Measurements from ENCODE around the gene MYO9B. TPM values are rescaled to one million over a fixed set of nuclear protein-coding genes. Genes with fewer than 3 reads are reported as not detected.

The MYO9B gene
- total RNA-seq, 1 experiment from 2014 or later, result 94.3 TPM

DNA sequence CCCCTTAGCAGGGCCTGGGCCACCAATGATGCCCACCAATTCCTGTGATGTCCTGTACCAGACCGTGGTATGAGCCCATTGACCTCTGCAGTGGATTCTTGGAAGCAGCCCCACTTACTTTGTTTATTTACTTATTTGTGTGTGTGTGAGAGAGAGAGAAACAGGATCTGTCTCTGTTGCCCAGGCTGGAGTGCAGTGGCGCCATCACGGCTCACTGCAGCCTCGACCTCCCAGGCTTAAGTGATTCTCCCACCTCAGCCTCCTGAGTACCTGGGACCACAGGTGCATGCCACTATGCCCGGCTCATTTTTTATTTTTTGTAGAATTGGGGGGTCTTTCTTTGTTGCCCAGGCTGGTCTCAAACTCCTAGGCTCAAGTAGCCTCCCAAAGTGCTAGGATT lies 13.0 kb downstream of the MYO9B start:
- TF ChIP-seq FOXJ3 (CRISPR knock-in tag; IDR thresholded peaks at IDR 0.05; ENCODE audit: borderline replicate concordance) (no peak), ZSCAN18 (CRISPR knock-in tag; IDR thresholded peaks at IDR 0.05) (no peak), ESRRA (CRISPR knock-in tag; IDR thresholded peaks at IDR 0.05; ENCODE audit: borderline replicate concordance) (no peak), ZNF121 (CRISPR knock-in tag; IDR thresholded peaks at IDR 0.05) (peak; percentile 66), CREM (CRISPR knock-in tag; IDR thresholded peaks at IDR 0.05) (no peak)
- POLR2A ChIA-PET, result no interaction called here
- H3K4me3 Mint-ChIP-seq, result no peak overlapping the region
- H3K4me1 Mint-ChIP-seq, result peaks cover 18% of the 10 kb centered on the region
- H3K36me3 Mint-ChIP-seq, result peaks cover 6% of the 10 kb centered on the region; the same call in 1 of the 2 replicates
- DNase-seq (ENCODE audit: low spot score), result no peak
- H3K27me3 Mint-ChIP-seq (ENCODE audit: low read depth), result no peaks in the 10 kb centered on the region
- H3K9me3 Mint-ChIP-seq, result no peaks in the 10 kb centered on the region
- CTCF ChIA-PET, result interaction anchor here (1.9 kb wide), 1 partner anchor 20 kb away, joined by 4 read pairs; no protein-coding TSS in a partner anchor
- no peak overlapping the region for H3K27ac Mint-ChIP-seq
- no peak for ATAC-seq

DNA sequence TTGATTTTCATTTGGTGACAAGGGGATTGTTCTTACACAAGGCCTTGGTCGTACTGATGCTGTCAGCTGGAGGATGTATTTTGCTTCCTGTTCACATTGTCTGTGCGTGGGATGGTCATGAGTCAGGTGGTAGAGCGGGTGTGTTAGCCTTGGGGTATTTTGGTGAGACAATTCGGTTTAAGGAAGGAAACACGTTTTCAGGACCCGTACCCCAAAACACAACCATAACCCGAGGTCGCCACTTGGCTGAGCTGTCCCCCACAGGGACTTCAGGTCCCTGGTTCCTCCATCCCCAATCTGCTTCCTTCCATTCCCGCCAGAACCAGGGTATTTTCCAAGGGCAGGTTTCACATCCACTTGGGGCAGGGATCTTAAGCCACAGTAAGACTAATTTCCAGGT lies 15.0 kb downstream of the MYO9B start:
- ChIA-PET CTCF (interaction anchor here (0.6 kb wide), 1 partner anchor 649 kb away, joined by 4 read pairs; no protein-coding TSS in a partner anchor), POLR2A (no interaction called here)
- Mint-ChIP-seq H3K27me3 (ENCODE audit: low read depth) (no peaks in the 10 kb centered on the region), H3K27ac (peak overlapping the region; percentile 3), H3K4me3 (no peak overlapping the region), H3K9me3 (no peaks in the 10 kb centered on the region), H3K36me3 (peaks cover 6% of the 10 kb centered on the region), H3K4me1 (peaks cover 22% of the 10 kb centered on the region)
- no peak for DNase-seq (ENCODE audit: low spot score)
- TF ChIP-seq ESRRA (CRISPR knock-in tag; IDR thresholded peaks at IDR 0.05; ENCODE audit: borderline replicate concordance), result no peak
- no peak for ATAC-seq

DNA sequence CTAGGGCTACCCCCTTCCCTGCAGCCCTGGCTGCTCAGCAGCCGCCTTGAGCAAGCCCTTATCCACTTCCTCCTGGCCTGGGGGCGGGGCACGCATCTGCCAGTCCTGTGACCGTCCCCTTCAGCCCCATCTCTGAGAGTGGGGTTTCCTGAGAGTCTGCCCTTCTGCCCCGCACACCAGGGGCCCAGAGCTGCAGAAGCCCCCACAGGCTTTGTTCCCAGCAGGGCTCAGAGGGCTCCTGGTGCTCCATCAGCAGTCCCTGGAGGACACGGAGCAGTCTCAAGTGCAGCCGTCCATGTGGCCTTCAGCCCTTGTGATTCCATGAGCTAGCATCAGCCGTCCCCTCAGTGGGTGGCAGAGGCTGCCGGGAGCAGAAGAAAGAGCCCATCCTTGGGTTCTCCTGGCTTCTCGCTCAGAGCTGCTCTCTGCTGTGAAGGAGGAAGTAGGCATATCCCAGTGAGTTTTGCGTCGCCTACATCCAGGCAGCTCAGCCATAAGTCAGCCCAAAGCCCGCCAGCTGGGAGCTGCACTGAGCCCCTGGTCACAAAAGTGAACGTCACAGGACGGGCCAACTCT lies 16.3 kb downstream of the MYO9B start:
- ChIA-PET CTCF (interaction anchor here (0.7 to 1.1 kb wide), 2 partner anchors 11 to 167 kb away, joined by 3 read pairs; no protein-coding TSS in a partner anchor), POLR2A (no interaction called here)
- Mint-ChIP-seq H3K27ac (0 out of 2 replicates have a peak overlapping the region, but pooled peaks have one; percentile 32), H3K9me3 (no peaks in the 10 kb centered on the region), H3K36me3 (peaks cover 5% of the 10 kb centered on the region), H3K27me3 (ENCODE audit: low read depth) (no peaks in the 10 kb centered on the region), H3K4me1 (peaks cover 27% of the 10 kb centered on the region), H3K4me3 (no peak overlapping the region)
- DNase-seq (ENCODE audit: low spot score) (no peak), ATAC-seq (peak; percentile 69)
- TF ChIP-seq TEAD1 (CRISPR knock-in tag; IDR thresholded peaks at IDR 0.05) (no peak), GTF2I (CRISPR knock-in tag; conservative IDR thresholded peaks at IDR 0.05) (no peak), ZNF423 (CRISPR knock-in tag; IDR thresholded peaks at IDR 0.05) (peak; percentile 19; the same call in 1 of the 2 replicates)

GRCh38 chr19:17092696-17093095 lies 17.1 kb downstream of the MYO9B start:
- no peaks in the 10 kb centered on the region for H3K9me3 Mint-ChIP-seq
- no peaks in the 10 kb centered on the region for H3K27me3 Mint-ChIP-seq (ENCODE audit: low read depth)
- peaks cover 29% of the 10 kb centered on the region for H3K4me1 Mint-ChIP-seq
- peaks cover 2% of the 10 kb centered on the region; the same call in 1 of the 2 replicates for H3K36me3 Mint-ChIP-seq
- ChIA-PET POLR2A (no interaction called here), CTCF (interaction anchor here (0.7 to 1.1 kb wide), 2 partner anchors 11 to 166 kb away, joined by 3 read pairs; no protein-coding TSS in a partner anchor)
- DNase-seq (ENCODE audit: low spot score) (no peak), ATAC-seq (no peak)
- H3K27ac Mint-ChIP-seq, result no peak overlapping the region
- no peak overlapping the region for H3K4me3 Mint-ChIP-seq
- TF ChIP-seq EMX1 (CRISPR knock-in tag; IDR thresholded peaks at IDR 0.05) (no peak), NFATC4 (CRISPR knock-in tag; IDR thresholded peaks at IDR 0.05) (no peak), ZNF671 (CRISPR knock-in tag; IDR thresholded peaks at IDR 0.05) (no peak), CDX4 (CRISPR knock-in tag; IDR thresholded peaks at IDR 0.05; ENCODE audit: borderline replicate concordance) (no peak), RELA (CRISPR knock-in tag; IDR thresholded peaks at IDR 0.05; ENCODE audit: borderline replicate concordance) (no peak), HMGA2 (CRISPR knock-in tag; IDR thresholded peaks at IDR 0.05) (no peak), GRHL2 (CRISPR knock-in tag; IDR thresholded peaks at IDR 0.05; ENCODE audit: insufficient replicate concordance, severe bottlenecking) (no peak), MYBL2 (CRISPR knock-in tag; IDR thresholded peaks at IDR 0.05) (no peak), CTCF (IDR thresholded peaks at IDR 0.05) (no peak), CBFB (CRISPR knock-in tag; IDR thresholded peaks at IDR 0.05; ENCODE audit: low read depth) (no peak), FOXK1 (CRISPR knock-in tag; IDR thresholded peaks at IDR 0.05) (no peak), JAZF1 (CRISPR knock-in tag; IDR thresholded peaks at IDR 0.05) (no peak), TEAD4 (CRISPR knock-in tag; IDR thresholded peaks at IDR 0.05) (no peak), TP53 (CRISPR knock-in tag; IDR thresholded peaks at IDR 0.05) (no peak), ZNF425 (CRISPR knock-in tag; conservative IDR thresholded peaks at IDR 0.05) (no peak)
- TF ChIP-seq, protein P1, sequence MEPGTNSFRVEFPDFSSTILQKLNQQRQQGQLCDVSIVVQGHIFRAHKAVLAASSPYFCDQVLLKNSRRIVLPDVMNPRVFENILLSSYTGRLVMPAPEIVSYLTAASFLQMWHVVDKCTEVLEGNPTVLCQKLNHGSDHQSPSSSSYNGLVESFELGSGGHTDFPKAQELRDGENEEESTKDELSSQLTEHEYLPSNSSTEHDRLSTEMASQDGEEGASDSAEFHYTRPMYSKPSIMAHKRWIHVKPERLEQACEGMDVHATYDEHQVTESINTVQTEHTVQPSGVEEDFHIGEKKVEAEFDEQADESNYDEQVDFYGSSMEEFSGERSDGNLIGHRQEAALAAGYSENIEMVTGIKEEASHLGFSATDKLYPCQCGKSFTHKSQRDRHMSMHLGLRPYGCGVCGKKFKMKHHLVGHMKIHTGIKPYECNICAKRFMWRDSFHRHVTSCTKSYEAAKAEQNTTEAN (CRISPR knock-in tag; IDR thresholded peaks at IDR 0.05), result no peak
